HepG2 (cell line): ENCODE results near the gene DOCK1.

ENCODE experiments used
- BHLHE40 ChIP-seq: IDR thresholded peaks from 2 replicates; pipeline ENCODE4 v1.6.1; 2011; ENCODE audit warnings: low read length, improper control_type of control experiment
- TOE1 ChIP-seq: sonication (generic); formaldehyde crosslinking; IDR thresholded peaks from 2 replicates; pipeline ENCODE4 v1.4.0; 2020; ENCODE audit warnings: mild to moderate bottlenecking, missing genetic modification reagents
- ZNF263 ChIP-seq: sonication (generic); formaldehyde crosslinking; IDR thresholded peaks from 2 replicates; pipeline ENCODE4 v1.4.0; 2020; ENCODE audit warnings: missing genetic modification reagents
- TF ChIP-seq, protein P1 (sequence below): sonication (generic); formaldehyde crosslinking; IDR thresholded peaks from 2 replicates; pipeline ENCODE4 v1.8.0; 2022; ENCODE audit warnings: missing genetic modification reagents, mild to moderate bottlenecking, inconsistent platforms, borderline replicate concordance

DNA sequence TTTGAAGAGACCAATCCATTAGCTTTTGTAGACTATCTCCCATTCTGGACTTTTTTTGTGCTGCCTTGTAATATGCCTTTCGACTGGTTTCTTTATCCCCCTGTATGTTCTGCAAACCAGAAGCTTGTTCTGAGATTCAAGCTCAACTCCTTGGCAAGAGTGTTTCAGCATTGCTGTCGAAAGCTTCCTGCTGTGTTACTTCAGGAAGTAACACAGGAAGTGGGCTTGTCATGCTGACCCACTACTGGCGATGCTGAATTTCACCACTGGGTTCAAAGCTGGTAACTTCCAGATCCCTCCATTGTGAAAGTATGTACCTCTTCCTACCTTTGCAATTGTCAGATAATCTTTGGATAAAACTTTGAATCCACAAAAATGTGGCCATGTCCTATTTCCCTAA lies 349.0 kb downstream of the DOCK1 start:
- TF ChIP-seq, protein P1, sequence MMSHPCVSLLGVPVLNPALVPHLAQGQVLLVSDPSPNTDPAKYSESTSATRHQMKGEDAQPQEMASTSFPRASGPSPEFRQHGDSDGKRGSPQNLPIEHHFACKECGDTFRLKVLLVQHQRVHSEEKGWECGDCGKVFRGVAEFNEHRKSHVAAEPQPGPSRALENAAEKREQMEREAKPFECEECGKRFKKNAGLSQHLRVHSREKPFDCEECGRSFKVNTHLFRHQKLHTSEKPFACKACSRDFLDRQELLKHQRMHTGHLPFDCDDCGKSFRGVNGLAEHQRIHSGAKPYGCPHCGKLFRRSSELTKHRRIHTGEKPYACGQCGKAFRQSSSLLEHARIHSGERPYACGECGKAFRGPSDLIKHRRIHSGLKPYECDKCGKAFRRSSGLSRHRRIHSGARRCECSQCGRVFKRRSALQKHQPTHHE (CRISPR knock-in tag), result no peak
- TF ChIP-seq ZNF263 (CRISPR knock-in tag) (no peak), TOE1 (no peak), BHLHE40 (no peak)
